ENCODE measurements around the gene SYCP2L. TPM values are rescaled to one million over a fixed set of nuclear protein-coding genes. Genes with fewer than 3 reads are reported as not detected.

SYCP2L gene
- total RNA-seq, 4 donors from 2014 or later = 0.44 to 5.2 (median 0.49) TPM; not detected in 1

GRCh38 chr6:10970731-10971130 lies 83.9 kb downstream of the SYCP2L start:
- Histone ChIP-seq H3K36me3 (no peaks in the 10 kb centered on the region), H3K9me3 (no peaks in the 10 kb centered on the region), H3K4me3 (no peak overlapping the region), H3K4me1 (no peaks in the 10 kb centered on the region), H3K27me3 (no peaks in the 10 kb centered on the region), H3K27ac (no peak overlapping the region)
- WGBS = 46% methylated on average over 3 of the region's 3 CpGs
- TF ChIP-seq CTCF (IDR thresholded peaks at IDR 0.05) (no peak), EP300 (IDR thresholded peaks at IDR 0.05) (no peak), POLR2A (IDR thresholded peaks at IDR 0.05) (no peak)
- DNase-seq (ENCODE audit: low spot score in 2 of 2) = no peak

GRCh38 chr6:10972196-10972595 lies 85.3 kb downstream of the SYCP2L start:
- no peak overlapping the region for H3K27ac ChIP-seq
- H3K4me1 ChIP-seq = no peaks in the 10 kb centered on the region
- H3K27me3 ChIP-seq = no peaks in the 10 kb centered on the region
- TF ChIP-seq POLR2AphosphoS5 (IDR thresholded peaks at IDR 0.05) (no peak), POLR2A (IDR thresholded peaks at IDR 0.05) (no peak), EP300 (IDR thresholded peaks at IDR 0.05) (no peak), CTCF (IDR thresholded peaks at IDR 0.05) (no peak)
- H3K36me3 ChIP-seq = no peaks in the 10 kb centered on the region
- no peak for DNase-seq (ENCODE audit: low spot score in 2 of 2)
- no peaks in the 10 kb centered on the region for H3K9me3 ChIP-seq
- no peak overlapping the region for H3K4me3 ChIP-seq
- 81% methylated on average over 3 of the region's 3 CpGs for WGBS

GRCh38 chr6:10976571-10976970 lies 89.7 kb downstream of the SYCP2L start:
- no peaks in the 10 kb centered on the region for H3K9me3 ChIP-seq
- WGBS = 70% methylated on average over 6 of the region's 6 CpGs

GRCh38 chr6:10977231-10977968 lies 90.5 kb downstream of the SYCP2L start:
- 94% methylated on average over 5 of the region's 5 CpGs for WGBS
- H3K36me3 ChIP-seq = no peaks in the 10 kb centered on the region
- no peaks in the 10 kb centered on the region for H3K9me3 ChIP-seq
- no peak overlapping the region for H3K27ac ChIP-seq
- TF ChIP-seq POLR2A (IDR thresholded peaks at IDR 0.05) = no peak
- no peak for TF ChIP-seq EP300 (IDR thresholded peaks at IDR 0.05)
- TF ChIP-seq CTCF (IDR thresholded peaks at IDR 0.05) = no peak
- TF ChIP-seq POLR2AphosphoS5 (IDR thresholded peaks at IDR 0.05) = no peak
- no peaks in the 10 kb centered on the region for H3K4me1 ChIP-seq
- H3K4me3 ChIP-seq = no peak overlapping the region
- DNase-seq (ENCODE audit: low spot score in 2 of 2) = no peak
- peaks cover 3% of the 10 kb centered on the region for H3K27me3 ChIP-seq

More at GRCh38 chr6:10976571-10976970, 89.7 kb downstream of the SYCP2L start:
- Histone ChIP-seq H3K4me1 (no peaks in the 10 kb centered on the region), H3K4me3 (no peak overlapping the region), H3K27ac (no peak overlapping the region), H3K27me3 (peaks cover 3% of the 10 kb centered on the region), H3K36me3 (no peaks in the 10 kb centered on the region)
- TF ChIP-seq POLR2AphosphoS5 (IDR thresholded peaks at IDR 0.05) = no peak
- TF ChIP-seq POLR2A (IDR thresholded peaks at IDR 0.05) = no peak
- no peak for TF ChIP-seq CTCF (IDR thresholded peaks at IDR 0.05)
- no peak for TF ChIP-seq EP300 (IDR thresholded peaks at IDR 0.05)
- DNase-seq (ENCODE audit: low spot score in 2 of 2) = no peak

GRCh38 chr6:10979603-10980002 lies 92.8 kb downstream of the SYCP2L start:
- H3K9me3 ChIP-seq = no peaks in the 10 kb centered on the region
- no peak for DNase-seq (ENCODE audit: low spot score in 2 of 2)
- no peak overlapping the region for H3K27ac ChIP-seq
- H3K4me1 ChIP-seq = no peaks in the 10 kb centered on the region
- no peaks in the 10 kb centered on the region for H3K36me3 ChIP-seq
- no peak overlapping the region for H3K4me3 ChIP-seq
- TF ChIP-seq POLR2A (IDR thresholded peaks at IDR 0.05) (no peak), POLR2AphosphoS5 (IDR thresholded peaks at IDR 0.05) (no peak), EP300 (IDR thresholded peaks at IDR 0.05) (no peak), CTCF (IDR thresholded peaks at IDR 0.05) (no peak)
- WGBS = 61% methylated on average over 1 of the region's 1 CpG
- H3K27me3 ChIP-seq = peaks cover 3% of the 10 kb centered on the region

Measured in suprapubic skin (tissue), 4 donors.